Panc1 (cell line): ENCODE results near the gene ZNF599. TPM values are rescaled to one million over a fixed set of nuclear protein-coding genes. Genes with fewer than 3 reads are reported as not detected.

Experiments used
- ATAC-seq: fragments of 200-7000 bp; cut with Tn5 transposase; 2 replicates; pipeline ENCODE4 v1.9.1; 2020; ENCODE audit warnings: mild to moderate bottlenecking, moderate library complexity
- BruUV-seq: library from RNA; stranded (reverse); fragments of 400-500 nt; replicated peaks from 2 replicates; lab custom pipeline; 2021; lab: Mats Ljungman, UMichigan
- CTCF ChIA-PET: fragments of 300-600 bp; sonication (Branson Sonifier 250); formaldehyde crosslinking; loops from one replicate; lab custom pipeline; 2022; ENCODE audit warnings: antibody characterized with exemption; lab: Charles Lee
- POLR2A ChIA-PET: fragments of 300-600 bp; sonication (Branson Sonifier 250); formaldehyde crosslinking; loops from one replicate; lab custom pipeline; 2022; ENCODE audit warnings: antibody characterized with exemption; lab: Charles Lee
- DNase-seq: peaks from one replicate; pipeline ENCODE4 v3.0.0-alpha.2; 2010; ENCODE audit warnings: low read depth, low spot score
- H3K27ac ChIP-seq: 2 replicates; pipeline ENCODE4 v1.5.1; 2011; ENCODE audit warnings: mild to moderate bottlenecking, low read length, inconsistent platforms
- H3K27me3 ChIP-seq: fragments of 200-500 bp; sonication (Bioruptor generic); 2 replicates; pipeline ENCODE4 v1.6.0; 2014; ENCODE audit warnings: low read length, inconsistent platforms; ENCODE audit not compliant: control insufficient read depth, insufficient read depth
- H3K36me3 ChIP-seq: fragments of 200-500 bp; sonication (Bioruptor generic); 2 replicates; pipeline ENCODE4 v1.5.1; 2014; ENCODE audit warnings: inconsistent platforms, mild to moderate bottlenecking, low read length, moderate library complexity; ENCODE audit not compliant: control insufficient read depth, insufficient read depth
- H3K4me1 ChIP-seq: 2 replicates; pipeline ENCODE4 v1.5.1; 2011; ENCODE audit warnings: inconsistent platforms, mild to moderate bottlenecking, low read length, moderate library complexity; ENCODE audit not compliant: control insufficient read depth, insufficient read depth
- H3K4me3 ChIP-seq, 2 experiments: 2 replicates each; pipeline ENCODE4 v1.5.1; 2011 to 2012; ENCODE audit warnings: low read depth in 2 of 2, low read length in 2 of 2, mild to moderate bottlenecking in 2 of 2, inconsistent platforms in 1 of 2, moderate library complexity in 1 of 2
- H3K9me3 ChIP-seq: fragments of 200-500 bp; sonication (Bioruptor generic); 2 replicates; pipeline ENCODE4 v1.5.1; 2014; ENCODE audit warnings: low read depth, mild to moderate bottlenecking, inconsistent platforms, low read length, moderate library complexity; ENCODE audit not compliant: control insufficient read depth, insufficient read depth
- POLR2AphosphoS5 ChIP-seq: IDR thresholded peaks from 2 replicates; pipeline ENCODE4 v1.6.1; 2012; ENCODE audit warnings: mild to moderate bottlenecking, low read depth, low read length, moderate library complexity
- SIN3A ChIP-seq: IDR thresholded peaks from 2 replicates; pipeline ENCODE4 v1.6.1; 2012; ENCODE audit warnings: low read depth, mild to moderate bottlenecking, low read length, moderate library complexity, borderline replicate concordance; ENCODE audit not compliant: insufficient read depth
- TCF7L2 ChIP-seq: IDR thresholded peaks from 2 replicates; pipeline ENCODE4 v1.6.1; 2011; ENCODE audit warnings: mild to moderate bottlenecking, low read depth, low read length, inconsistent platforms
- in situ Hi-C: cut with HindIII; loops from 2 replicates; pipeline ENCODE4 v1.10.0; 2016; ENCODE audit warnings: low sequenced_read_pairs, low pct_unique_long_range_greater_than_20kb
- intact Hi-C: fragments of 100-400 bp; cut with micrococcal nuclease; formaldehyde crosslinking; loops from one replicate; pipeline ENCODE4 v1.10.0; 2022; ENCODE audit not compliant: unreplicated experiment
- total RNA-seq: library from RNA; stranded (reverse); gene quantifications from one replicate; pipeline ENCODE4 v1.2.1, GENCODE V29; 2021; ENCODE audit not compliant: unreplicated experiment
- TF ChIP-seq, protein P1 (sequence below): fragments of 450-650 bp; IDR thresholded peaks from 2 replicates; pipeline ENCODE4 v1.5.1; 2017; ENCODE audit warnings: mild to moderate bottlenecking
- TF ChIP-seq, protein P2 (sequence below), 2 experiments: IDR thresholded peaks; 2 replicates each; pipeline ENCODE4 v1.6.1; 2011 to 2012; ENCODE audit warnings: low read depth in 2 of 2, control low read depth in 1 of 2, low read length in 1 of 2, mild to moderate bottlenecking in 1 of 2, moderate library complexity in 1 of 2; ENCODE audit not compliant: insufficient read depth in 1 of 2

The ZNF599 gene
- total RNA-seq, 1 experiment from 2014 or later: 8.2 TPM

DNA sequence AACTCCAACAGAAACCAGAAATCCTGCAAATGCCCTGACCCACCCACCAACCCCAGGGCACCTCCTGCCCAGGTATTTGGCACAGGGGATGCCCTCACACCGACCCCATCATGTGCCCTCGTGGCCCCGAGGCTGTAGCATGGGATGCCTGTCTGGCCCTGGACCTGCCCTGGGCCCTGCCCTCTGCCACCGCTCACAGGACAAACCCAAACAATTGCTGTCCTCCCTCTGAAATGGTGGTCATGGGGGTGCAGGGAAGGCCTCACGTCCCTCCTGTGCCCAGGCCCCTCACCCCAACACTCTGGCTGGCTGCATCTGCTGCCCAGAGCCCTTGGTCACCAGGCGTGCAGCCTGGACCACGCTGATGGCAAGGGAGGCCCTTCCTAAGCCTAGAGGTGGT lies 41.1 kb downstream of the ZNF599 start:
- no peak for TF ChIP-seq SIN3A
- no peak for TF ChIP-seq POLR2AphosphoS5
- TF ChIP-seq, protein P1, sequence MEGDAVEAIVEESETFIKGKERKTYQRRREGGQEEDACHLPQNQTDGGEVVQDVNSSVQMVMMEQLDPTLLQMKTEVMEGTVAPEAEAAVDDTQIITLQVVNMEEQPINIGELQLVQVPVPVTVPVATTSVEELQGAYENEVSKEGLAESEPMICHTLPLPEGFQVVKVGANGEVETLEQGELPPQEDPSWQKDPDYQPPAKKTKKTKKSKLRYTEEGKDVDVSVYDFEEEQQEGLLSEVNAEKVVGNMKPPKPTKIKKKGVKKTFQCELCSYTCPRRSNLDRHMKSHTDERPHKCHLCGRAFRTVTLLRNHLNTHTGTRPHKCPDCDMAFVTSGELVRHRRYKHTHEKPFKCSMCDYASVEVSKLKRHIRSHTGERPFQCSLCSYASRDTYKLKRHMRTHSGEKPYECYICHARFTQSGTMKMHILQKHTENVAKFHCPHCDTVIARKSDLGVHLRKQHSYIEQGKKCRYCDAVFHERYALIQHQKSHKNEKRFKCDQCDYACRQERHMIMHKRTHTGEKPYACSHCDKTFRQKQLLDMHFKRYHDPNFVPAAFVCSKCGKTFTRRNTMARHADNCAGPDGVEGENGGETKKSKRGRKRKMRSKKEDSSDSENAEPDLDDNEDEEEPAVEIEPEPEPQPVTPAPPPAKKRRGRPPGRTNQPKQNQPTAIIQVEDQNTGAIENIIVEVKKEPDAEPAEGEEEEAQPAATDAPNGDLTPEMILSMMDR: no peak
- no peak for TF ChIP-seq TCF7L2
- TF ChIP-seq, protein P2, sequence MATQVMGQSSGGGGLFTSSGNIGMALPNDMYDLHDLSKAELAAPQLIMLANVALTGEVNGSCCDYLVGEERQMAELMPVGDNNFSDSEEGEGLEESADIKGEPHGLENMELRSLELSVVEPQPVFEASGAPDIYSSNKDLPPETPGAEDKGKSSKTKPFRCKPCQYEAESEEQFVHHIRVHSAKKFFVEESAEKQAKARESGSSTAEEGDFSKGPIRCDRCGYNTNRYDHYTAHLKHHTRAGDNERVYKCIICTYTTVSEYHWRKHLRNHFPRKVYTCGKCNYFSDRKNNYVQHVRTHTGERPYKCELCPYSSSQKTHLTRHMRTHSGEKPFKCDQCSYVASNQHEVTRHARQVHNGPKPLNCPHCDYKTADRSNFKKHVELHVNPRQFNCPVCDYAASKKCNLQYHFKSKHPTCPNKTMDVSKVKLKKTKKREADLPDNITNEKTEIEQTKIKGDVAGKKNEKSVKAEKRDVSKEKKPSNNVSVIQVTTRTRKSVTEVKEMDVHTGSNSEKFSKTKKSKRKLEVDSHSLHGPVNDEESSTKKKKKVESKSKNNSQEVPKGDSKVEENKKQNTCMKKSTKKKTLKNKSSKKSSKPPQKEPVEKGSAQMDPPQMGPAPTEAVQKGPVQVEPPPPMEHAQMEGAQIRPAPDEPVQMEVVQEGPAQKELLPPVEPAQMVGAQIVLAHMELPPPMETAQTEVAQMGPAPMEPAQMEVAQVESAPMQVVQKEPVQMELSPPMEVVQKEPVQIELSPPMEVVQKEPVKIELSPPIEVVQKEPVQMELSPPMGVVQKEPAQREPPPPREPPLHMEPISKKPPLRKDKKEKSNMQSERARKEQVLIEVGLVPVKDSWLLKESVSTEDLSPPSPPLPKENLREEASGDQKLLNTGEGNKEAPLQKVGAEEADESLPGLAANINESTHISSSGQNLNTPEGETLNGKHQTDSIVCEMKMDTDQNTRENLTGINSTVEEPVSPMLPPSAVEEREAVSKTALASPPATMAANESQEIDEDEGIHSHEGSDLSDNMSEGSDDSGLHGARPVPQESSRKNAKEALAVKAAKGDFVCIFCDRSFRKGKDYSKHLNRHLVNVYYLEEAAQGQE (IDR thresholded peaks at IDR 0.05; ENCODE audit: insufficient read depth in 1 of 2, low read depth in 2 of 2, low read length in 1 of 2): no peak
- Histone ChIP-seq H3K9me3 (peaks cover 21% of the 10 kb centered on the region), H3K36me3 (no peaks in the 10 kb centered on the region), H3K27me3 (0 out of 2 replicates have a peak, but pooled peaks cover 2% of the 10 kb centered on the region), H3K27ac (no peak overlapping the region), H3K4me3 (no peak overlapping the region), H3K4me1 (peaks cover 7% of the 10 kb centered on the region)
- no TSS peak for BruUV-seq
- ChIA-PET POLR2A (no interaction called here), CTCF (no interaction called here)
- DNase-seq (no peak), ATAC-seq (no peak)
- intact Hi-C loops (no loop called here), in situ Hi-C loops (no loop called here)

DNA sequence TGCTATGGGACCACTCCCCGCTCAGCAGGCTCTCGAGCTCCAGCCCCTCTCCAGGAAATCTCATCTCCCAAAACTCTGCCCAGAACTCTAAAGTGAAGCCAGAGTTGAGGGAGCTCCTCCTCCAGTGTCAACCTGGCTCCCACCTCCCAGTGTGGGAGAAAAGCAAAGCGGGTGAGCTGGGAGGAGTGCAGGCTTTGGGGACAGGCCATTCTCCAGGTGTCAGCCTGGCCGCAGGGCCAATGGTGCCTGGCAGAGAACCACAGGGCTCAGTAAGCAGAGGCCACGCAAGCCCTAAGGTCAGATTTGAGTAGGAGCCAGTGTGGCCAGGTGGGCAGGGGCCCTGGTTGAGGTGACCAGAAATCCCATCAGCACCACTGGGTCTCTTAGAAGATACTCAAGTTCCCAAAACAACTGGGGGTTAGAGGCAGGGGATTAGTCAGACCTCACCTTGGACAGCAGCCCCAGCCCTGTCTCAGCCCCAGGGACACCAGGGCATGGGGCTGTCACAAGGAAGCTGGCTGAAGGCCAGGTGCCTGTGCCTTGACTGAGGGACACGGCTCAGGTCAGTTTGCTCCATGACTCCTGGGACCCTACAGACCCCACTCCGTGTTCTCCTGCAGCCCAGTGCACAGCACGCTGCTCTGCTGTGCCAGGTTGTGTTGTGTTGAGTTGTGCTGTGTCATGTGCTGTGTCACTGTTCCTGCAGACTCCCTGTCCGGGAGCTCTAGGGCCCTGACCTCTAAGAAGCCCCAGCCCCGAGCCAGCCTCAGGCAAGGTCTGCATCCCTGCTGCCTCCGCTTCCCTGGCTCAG lies 41.8 kb downstream of the ZNF599 start:
- in situ Hi-C loops: no loop called here
- H3K36me3 ChIP-seq: no peaks in the 10 kb centered on the region
- H3K4me1 ChIP-seq: peaks cover 7% of the 10 kb centered on the region

More for the DNA sequence above, 41.8 kb downstream of the ZNF599 start:
- CTCF ChIA-PET: interaction anchor here (0.7 kb wide), 1 partner anchor 85 kb away, joined by 3 read pairs; no protein-coding TSS in a partner anchor
- POLR2A ChIA-PET: no interaction called here
- Histone ChIP-seq H3K4me3 (no peak overlapping the region), H3K9me3 (peaks cover 14% of the 10 kb centered on the region), H3K27ac (no peak overlapping the region), H3K27me3 (0 out of 2 replicates have a peak, but pooled peaks cover 2% of the 10 kb centered on the region)
- no peak for DNase-seq
- no peak for ATAC-seq
- no TSS peak for BruUV-seq
- intact Hi-C loops: no loop called here
- TF ChIP-seq, protein P1: no peak
- TF ChIP-seq TCF7L2: no peak
- no peak for TF ChIP-seq SIN3A
- no peak for TF ChIP-seq POLR2AphosphoS5
- TF ChIP-seq, protein P2 (IDR thresholded peaks at IDR 0.05; ENCODE audit: insufficient read depth in 1 of 2, low read depth in 2 of 2, low read length in 1 of 2): no peak; a peak in 1 of 4 replicates
